Activated B cell treated with CpG ODN at 0.5 μM for 24 hours (primary cell): ENCODE results near the gene CDSN. TPM values are rescaled to one million over a fixed set of nuclear protein-coding genes. Genes with fewer than 3 reads are reported as not detected.

Source experiments
- ATAC-seq: fragments of 200-7000 bp; cut with Tn5 transposase; one replicate; pipeline ENCODE4 v1.10.0; 2021; ENCODE audit warnings: low read depth, mild to moderate bottlenecking, moderate library complexity
- CTCF ChIA-PET: fragments of 350-600 bp; sonication (Branson Sonifier 250); formaldehyde crosslinking; loops from one replicate; lab custom pipeline; 2021; ENCODE audit warnings: antibody characterized with exemption; lab: Charles Lee
- POLR2A ChIA-PET: fragments of 350-600 bp; sonication (Branson Sonifier 250); formaldehyde crosslinking; loops from one replicate; lab custom pipeline; 2021; ENCODE audit warnings: antibody characterized with exemption; lab: Charles Lee
- DNase-seq: peaks from one replicate; pipeline ENCODE4 v3.0.0; 2022
- H3K27ac Mint-ChIP-seq: one replicate; pipeline ENCODE4 v1.8.0; 2020; ENCODE audit warnings: mixed read lengths
- H3K27me3 Mint-ChIP-seq: one replicate; pipeline ENCODE4 v1.8.0; 2021; ENCODE audit warnings: mixed read lengths
- H3K36me3 Mint-ChIP-seq: one replicate; pipeline ENCODE4 v1.8.0; 2021; ENCODE audit warnings: low read depth, mixed read lengths
- H3K4me1 Mint-ChIP-seq: one replicate; pipeline ENCODE4 v1.8.0; 2021; ENCODE audit warnings: mixed read lengths
- H3K4me3 Mint-ChIP-seq: one replicate; pipeline ENCODE4 v1.8.0; 2020; ENCODE audit warnings: mild to moderate bottlenecking, mixed read lengths
- H3K9me3 Mint-ChIP-seq: one replicate; pipeline ENCODE4 v1.8.0; 2020; ENCODE audit warnings: mixed read lengths
- intact Hi-C: fragments of 100-400 bp; cut with micrococcal nuclease; formaldehyde crosslinking; loops from one replicate; pipeline ENCODE4 v1.15.1; 2024
- total RNA-seq: library from RNA; stranded (reverse); gene quantifications from 2 replicates; pipeline ENCODE4 v1.2.3, GENCODE V29; 2022
- TF ChIP-seq, protein P1 (sequence below): fragments of 200-600 bp; IDR thresholded peaks from one replicate; pipeline ENCODE4 v1.8.0; 2022; ENCODE audit warnings: antibody characterized with exemption, mild to moderate bottlenecking

CDSN gene
- total RNA-seq, 1 donor from 2014 or later = not detected

DNA sequence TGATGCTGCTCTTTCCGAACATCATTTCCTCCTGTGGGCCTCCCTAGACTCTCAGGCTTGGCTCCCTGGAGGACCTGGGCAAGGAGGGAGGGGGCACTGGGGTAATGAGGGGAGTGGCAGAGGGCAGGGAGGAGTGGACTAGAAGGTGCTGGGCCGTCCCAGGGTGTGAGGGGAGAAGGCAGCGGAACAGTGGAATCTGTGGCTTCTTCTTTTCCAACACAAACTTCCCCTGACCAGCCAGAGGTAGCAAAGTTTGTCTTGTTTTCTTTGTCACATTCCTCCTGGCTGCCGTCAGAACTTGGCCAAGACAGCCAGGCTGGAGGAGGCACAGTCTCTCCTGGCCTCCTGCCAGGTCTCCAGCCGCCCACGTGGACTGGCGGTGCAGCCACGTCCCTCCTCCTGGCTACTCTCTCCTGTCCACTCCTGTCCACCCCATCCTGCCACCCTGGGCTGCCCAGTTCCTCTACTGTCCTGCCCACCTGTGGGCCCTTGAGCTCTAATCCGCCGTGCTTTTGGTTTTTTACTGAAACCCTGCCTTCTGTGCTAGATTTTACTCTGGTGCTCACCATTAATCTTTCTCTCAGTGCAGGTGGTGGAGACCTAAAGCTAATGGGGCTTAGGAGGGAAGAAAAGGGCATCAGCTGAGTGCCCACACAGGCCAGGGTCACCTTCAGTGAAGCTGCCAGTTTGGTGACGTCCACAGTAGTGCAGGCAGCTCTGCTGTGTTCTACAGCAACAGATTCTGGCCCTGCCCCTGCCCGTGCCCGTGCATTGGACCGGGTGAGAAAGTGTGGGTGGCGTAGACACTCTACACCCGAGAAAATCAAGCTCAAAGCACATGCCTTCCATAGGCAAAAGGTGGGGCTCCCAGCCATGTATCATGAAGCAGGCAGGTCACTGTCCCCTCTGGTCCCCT is 2.8 kb upstream of the CDSN start:
- H3K4me1 Mint-ChIP-seq = peaks cover 3% of the 10 kb centered on the region
- intact Hi-C loops = no loop called here
- no peak overlapping the region for H3K4me3 Mint-ChIP-seq
- TF ChIP-seq, protein P1, sequence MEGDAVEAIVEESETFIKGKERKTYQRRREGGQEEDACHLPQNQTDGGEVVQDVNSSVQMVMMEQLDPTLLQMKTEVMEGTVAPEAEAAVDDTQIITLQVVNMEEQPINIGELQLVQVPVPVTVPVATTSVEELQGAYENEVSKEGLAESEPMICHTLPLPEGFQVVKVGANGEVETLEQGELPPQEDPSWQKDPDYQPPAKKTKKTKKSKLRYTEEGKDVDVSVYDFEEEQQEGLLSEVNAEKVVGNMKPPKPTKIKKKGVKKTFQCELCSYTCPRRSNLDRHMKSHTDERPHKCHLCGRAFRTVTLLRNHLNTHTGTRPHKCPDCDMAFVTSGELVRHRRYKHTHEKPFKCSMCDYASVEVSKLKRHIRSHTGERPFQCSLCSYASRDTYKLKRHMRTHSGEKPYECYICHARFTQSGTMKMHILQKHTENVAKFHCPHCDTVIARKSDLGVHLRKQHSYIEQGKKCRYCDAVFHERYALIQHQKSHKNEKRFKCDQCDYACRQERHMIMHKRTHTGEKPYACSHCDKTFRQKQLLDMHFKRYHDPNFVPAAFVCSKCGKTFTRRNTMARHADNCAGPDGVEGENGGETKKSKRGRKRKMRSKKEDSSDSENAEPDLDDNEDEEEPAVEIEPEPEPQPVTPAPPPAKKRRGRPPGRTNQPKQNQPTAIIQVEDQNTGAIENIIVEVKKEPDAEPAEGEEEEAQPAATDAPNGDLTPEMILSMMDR = no peak
- peaks cover 18% of the 10 kb centered on the region for H3K27me3 Mint-ChIP-seq
- H3K36me3 Mint-ChIP-seq = no peaks in the 10 kb centered on the region
- DNase-seq (no peak), ATAC-seq (no peak)
- H3K27ac Mint-ChIP-seq = no peak overlapping the region
- no peaks in the 10 kb centered on the region for H3K9me3 Mint-ChIP-seq
- CTCF ChIA-PET = no interaction called here
- POLR2A ChIA-PET = interaction anchor here (0.5 to 0.6 kb wide), 3 partner anchors 64 to 508 kb away, joined by 3 to 7 read pairs (median 7); no protein-coding TSS in a partner anchor

- CTCF ChIA-PET = no interaction called here
- TF ChIP-seq, protein P1 = no peak
- intact Hi-C loops = no loop called here
- no peak for DNase-seq
- ATAC-seq = no peak
- Mint-ChIP-seq H3K4me3 (no peak overlapping the region), H3K27me3 (peaks cover 16% of the 10 kb centered on the region), H3K36me3 (no peaks in the 10 kb centered on the region), H3K4me1 (no peaks in the 10 kb centered on the region), H3K9me3 (no peaks in the 10 kb centered on the region), H3K27ac (no peak overlapping the region)
- POLR2A ChIA-PET = no interaction called here
Observed at GRCh38 chr6:31121131-31121790, 1.0 kb upstream of the CDSN start.

- H3K36me3 Mint-ChIP-seq = no peaks in the 10 kb centered on the region
- DNase-seq = no peak
- TF ChIP-seq, protein P1 = no peak
- POLR2A ChIA-PET = no interaction called here
- ATAC-seq = no peak
- H3K27me3 Mint-ChIP-seq = peaks cover 21% of the 10 kb centered on the region
- intact Hi-C loops = no loop called here
- H3K4me3 Mint-ChIP-seq = no peak overlapping the region
- H3K4me1 Mint-ChIP-seq = peaks cover 5% of the 10 kb centered on the region
- no peak overlapping the region for H3K27ac Mint-ChIP-seq
- CTCF ChIA-PET = interaction anchor here (1.2 kb wide), 1 partner anchor 38 kb away, joined by 5 read pairs; no protein-coding TSS in a partner anchor
- no peaks in the 10 kb centered on the region for H3K9me3 Mint-ChIP-seq
Observed at GRCh38 chr6:31118178-31118577, 2.1 kb downstream of the CDSN start.

- intact Hi-C loops = no loop called here
- no peak overlapping the region for H3K4me3 Mint-ChIP-seq
- peaks cover 19% of the 10 kb centered on the region for H3K27me3 Mint-ChIP-seq
- POLR2A ChIA-PET = interaction anchor here (0.5 kb wide), 1 partner anchor 502 kb away, joined by 3 read pairs; no protein-coding TSS in a partner anchor
- H3K36me3 Mint-ChIP-seq = no peaks in the 10 kb centered on the region
- ATAC-seq = no peak
- no peak for DNase-seq
- no peaks in the 10 kb centered on the region for H3K9me3 Mint-ChIP-seq
- CTCF ChIA-PET = no interaction called here
- H3K27ac Mint-ChIP-seq = no peak overlapping the region
- H3K4me1 Mint-ChIP-seq = peaks cover 5% of the 10 kb centered on the region
- TF ChIP-seq, protein P1 = no peak
Observed at GRCh38 chr6:31116661-31117385, 3.4 kb downstream of the CDSN start.
